GM13976 (cell line): ENCODE data around the gene SPTBN4.

Source experiments
- DNase-seq: peaks from one replicate; pipeline ENCODE4 v3.0.0; 2012; ENCODE audit warnings: low spot score
- CTCF ChIP-seq: IDR thresholded peaks from 2 replicates; pipeline ENCODE4 v1.5.1; 2012; ENCODE audit warnings: borderline replicate concordance, mild to moderate bottlenecking; ENCODE audit not compliant: insufficient read depth; ENCODE audit errors: extremely low read depth, missing control alignments, control extremely low read depth
- in situ Hi-C: fragments of 300-500 bp; cut with MboI; formaldehyde crosslinking; loops from one replicate; pipeline ENCODE4 v1.12.0; 2022; ENCODE audit warnings: low sequenced_read_pairs, mixed read lengths, inconsistent platforms; ENCODE audit not compliant: unreplicated experiment

SPTBN4 gene

DNA sequence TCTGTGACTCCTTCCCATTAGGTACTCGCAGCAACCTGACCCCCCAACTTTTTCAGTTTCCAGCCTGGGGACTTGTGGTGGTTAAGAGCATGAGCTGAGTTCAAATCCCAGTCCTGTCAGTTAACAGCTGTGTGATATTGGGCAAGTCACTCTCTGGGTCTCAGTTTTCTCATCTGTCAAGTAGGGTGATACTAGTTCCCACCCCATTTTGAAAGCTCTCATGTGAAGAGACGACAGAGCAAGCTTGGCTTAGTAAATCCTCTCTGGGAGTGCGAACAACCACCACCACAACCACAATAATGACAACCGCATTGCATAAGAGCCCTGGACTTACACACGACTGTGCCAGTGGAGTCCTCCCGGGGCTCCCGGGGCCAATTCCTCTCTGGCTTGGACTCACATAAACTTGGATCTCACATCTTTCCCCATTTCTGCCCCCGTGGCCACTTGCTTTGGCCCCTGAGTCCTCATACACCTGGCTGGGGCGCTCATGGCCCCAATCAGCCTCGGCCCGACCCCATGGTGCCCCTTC is 1.7 kb upstream of the SPTBN4 start:
- DNase-seq = no peak
- TF ChIP-seq CTCF = no peak
- in situ Hi-C loops = no loop called here

DNA sequence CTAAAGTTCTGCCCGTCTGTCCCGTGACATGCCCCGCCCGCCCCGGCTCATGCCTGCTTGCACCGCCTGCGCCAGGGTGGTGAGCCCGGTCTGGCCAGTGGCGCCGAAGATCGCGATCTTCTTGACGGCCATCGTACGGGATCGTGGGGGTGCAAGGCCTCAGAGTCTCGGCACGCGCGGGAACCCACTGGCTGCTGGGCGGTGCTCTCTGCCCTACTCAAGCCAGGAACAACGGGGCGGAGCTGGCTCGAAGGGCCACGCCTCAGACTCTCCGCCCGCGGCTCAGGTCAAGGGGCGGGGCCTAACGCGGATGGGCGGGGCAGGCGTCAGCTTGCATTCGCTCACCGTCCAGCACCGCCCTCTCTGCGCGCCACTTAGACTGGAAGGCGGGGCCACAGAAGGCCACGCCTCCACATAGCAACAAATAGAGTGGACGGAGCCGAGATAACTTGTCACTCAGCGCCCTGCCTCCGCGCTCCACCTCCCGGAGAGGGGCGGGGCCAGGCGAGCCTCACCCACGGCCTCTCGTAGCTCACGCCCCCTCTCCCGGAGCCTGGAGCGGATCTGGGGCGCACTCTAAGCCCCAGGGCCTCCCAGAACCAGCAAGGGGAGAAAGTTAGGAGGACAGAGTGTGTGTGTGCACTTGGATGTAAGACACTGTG is 1.1 kb upstream of the SPTBN4 start, which contains the start of gene BLVRB:
Gene BLVRB (minus strand): TSS at position 189 of the 662 bp plus-strand sequence. CDS start 57 bp downstream, at position 132.
- TF ChIP-seq CTCF = no peak
- peak; percentile 99 for DNase-seq
- in situ Hi-C loops = no loop called here

DNA sequence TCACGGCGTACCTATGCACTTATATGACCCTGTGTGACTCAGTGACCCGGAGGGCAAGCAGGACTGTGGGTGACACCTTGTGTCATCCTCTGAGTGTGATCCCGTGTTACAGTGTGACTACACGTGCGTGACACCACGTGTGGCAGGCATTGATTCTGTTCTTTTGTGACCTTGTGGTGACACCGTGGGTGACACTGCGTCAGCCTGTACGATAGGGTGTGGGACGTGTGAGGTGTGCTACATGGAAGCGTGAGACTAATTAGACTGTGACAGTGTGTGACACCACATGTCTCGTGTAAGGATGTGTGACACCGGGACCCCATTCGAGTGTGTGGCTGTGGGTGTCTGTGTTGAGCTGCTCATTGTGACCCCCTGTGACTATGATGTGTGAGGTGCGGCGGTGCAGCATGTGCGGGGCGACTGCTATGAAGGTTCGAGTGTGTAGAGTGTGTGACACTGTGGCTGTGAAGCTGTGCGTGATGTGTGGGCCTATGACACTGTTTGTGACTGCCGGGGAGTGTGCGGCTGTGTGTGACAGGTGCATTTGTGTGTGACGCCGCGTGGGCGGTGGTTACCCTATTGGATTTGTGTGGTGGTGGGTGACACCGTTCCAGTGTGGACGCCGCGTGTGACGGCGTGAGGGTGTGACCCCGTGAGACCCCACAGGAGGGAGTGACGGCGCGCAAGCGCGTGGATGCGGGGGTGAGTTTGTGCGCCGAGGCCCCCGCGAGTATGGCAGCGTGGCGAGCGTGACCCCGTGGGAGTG is 399 bp upstream of the SPTBN4 start:
- TF ChIP-seq CTCF = no peak
- no peak for DNase-seq
- in situ Hi-C loops = no loop called here

DNA sequence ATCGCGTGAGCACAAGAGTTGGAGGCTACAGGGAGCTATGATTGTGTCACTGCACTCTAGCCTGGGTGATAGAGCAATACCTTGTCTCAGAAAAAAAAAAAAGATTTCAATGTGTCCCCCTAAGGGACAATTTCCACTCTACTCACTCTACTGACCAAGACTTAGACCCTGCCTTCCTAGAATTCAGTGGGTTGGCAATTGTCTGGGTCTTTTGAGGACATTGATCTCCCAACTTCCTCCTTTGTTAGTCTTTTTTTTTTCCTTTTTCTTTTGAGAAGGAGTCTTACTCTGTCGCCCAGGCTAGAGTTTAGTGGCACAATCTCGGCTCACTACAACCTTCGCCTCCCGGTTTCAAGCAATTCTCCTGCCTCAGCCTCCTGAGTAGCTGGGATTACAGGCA is 2.2 kb downstream of the SPTBN4 start:
- no peak for TF ChIP-seq CTCF
- in situ Hi-C loops = no loop called here
- DNase-seq = no peak

- in situ Hi-C loops = no loop called here
- TF ChIP-seq CTCF = no peak
- no peak for DNase-seq
Observed at GRCh38 chr19:40471111-40471510, 4.3 kb downstream of the SPTBN4 start.

GRCh38 chr19:40472516-40472915 is 5.7 kb downstream of the SPTBN4 start:
- in situ Hi-C loops = no loop called here
- DNase-seq = no peak
- TF ChIP-seq CTCF = no peak
